T-helper 17 cell (primary cell): ENCODE data around the gene MRRF. TPM values are rescaled to one million over a fixed set of nuclear protein-coding genes. Genes with fewer than 3 reads are reported as not detected.

Experiments used
- ATAC-seq: fragments of 150-1000 bp; cut with Tn5 transposase; 2 replicates; pipeline ENCODE4 v1.10.0; 2021; ENCODE audit warnings: mild to moderate bottlenecking, moderate library complexity
- DNase-seq, 3 donors: peaks; one replicate each; pipeline versions ENCODE4 v3.0.0 to v3.0.0-alpha.2; 2020 to 2021
- H3K9me3 ChIP-seq: one replicate; pipeline ENCODE4 v1.7.0; 2013; ENCODE audit warnings: low read length, mild to moderate bottlenecking; ENCODE audit not compliant: control insufficient read depth, poor library complexity, severe bottlenecking
- H3K27ac Mint-ChIP-seq: one replicate; pipeline ENCODE4 v1.8.0; 2022; ENCODE audit warnings: mild to moderate bottlenecking, moderate library complexity, mixed read lengths
- H3K27me3 Mint-ChIP-seq: one replicate; pipeline ENCODE4 v1.8.0; 2022; ENCODE audit warnings: mixed read lengths
- H3K36me3 Mint-ChIP-seq: one replicate; pipeline ENCODE4 v1.8.0; 2022; ENCODE audit warnings: low read depth, mixed read lengths
- H3K4me1 Mint-ChIP-seq: one replicate; pipeline ENCODE4 v1.8.0; 2022; ENCODE audit warnings: mild to moderate bottlenecking, mixed read lengths
- H3K4me3 Mint-ChIP-seq: one replicate; pipeline ENCODE4 v1.8.0; 2022; ENCODE audit warnings: mild to moderate bottlenecking, moderate library complexity, mixed read lengths
- total RNA-seq, 4 donors: library from RNA in 2 of 4; stranded (reverse) in 2 of 4; gene quantifications; one replicate each; pipeline ENCODE4 v1.2.3 and lab custom pipeline; 2022 to 2026

Gene MRRF
- total RNA-seq, 2 donors from 2014 or later: 24.8 to 25.4 TPM

- H3K9me3 ChIP-seq: no peaks in the 10 kb centered on the region
- DNase-seq (no peak), ATAC-seq (no peak)
- peaks cover 33% of the 10 kb centered on the region for H3K4me1 Mint-ChIP-seq
- H3K27ac Mint-ChIP-seq: no peak overlapping the region
- no peaks in the 10 kb centered on the region for H3K27me3 Mint-ChIP-seq
- H3K36me3 Mint-ChIP-seq: peaks cover 8% of the 10 kb centered on the region
- H3K4me3 Mint-ChIP-seq: no peak overlapping the region
These were observed 3.5 kb downstream of the MRRF start for GRCh38 chr9:122268041-122268814.

- Mint-ChIP-seq H3K27ac (peak overlapping the region; percentile 19), H3K4me1 (peaks cover 18% of the 10 kb centered on the region), H3K36me3 (peaks cover 8% of the 10 kb centered on the region), H3K27me3 (no peaks in the 10 kb centered on the region), H3K4me3 (no peak overlapping the region)
- no peaks in the 10 kb centered on the region for H3K9me3 ChIP-seq
- DNase-seq (no peak), ATAC-seq (no peak)
These were observed 9.4 kb downstream of the MRRF start for GRCh38 chr9:122274055-122274454.

DNA sequence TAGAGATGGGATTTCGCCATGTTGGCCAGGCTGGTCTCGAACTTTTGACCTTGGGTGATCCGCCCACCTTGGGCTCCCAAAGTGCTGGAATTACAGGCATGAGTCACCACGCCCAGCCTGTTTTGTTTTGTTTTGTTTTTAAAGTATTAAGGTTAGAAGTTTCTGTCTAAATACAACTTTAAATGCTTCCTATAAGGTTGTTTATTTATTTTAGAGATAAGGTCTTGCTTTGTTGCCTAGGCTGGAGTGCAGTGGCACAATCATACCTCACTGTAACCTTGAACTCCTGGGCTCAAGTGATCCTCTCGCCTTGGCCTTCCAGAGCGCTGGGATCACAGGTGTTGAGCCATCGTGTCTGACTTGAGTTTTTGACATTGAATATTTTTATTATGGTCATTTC is 11.4 kb downstream of the MRRF start:
- H3K36me3 Mint-ChIP-seq: peaks cover 8% of the 10 kb centered on the region
- no peaks in the 10 kb centered on the region for H3K9me3 ChIP-seq
- H3K4me1 Mint-ChIP-seq: peaks cover 19% of the 10 kb centered on the region
- ATAC-seq (no peak), DNase-seq (no peak)
- H3K27me3 Mint-ChIP-seq: no peaks in the 10 kb centered on the region
- H3K27ac Mint-ChIP-seq: no peak overlapping the region
- no peak overlapping the region for H3K4me3 Mint-ChIP-seq

DNA sequence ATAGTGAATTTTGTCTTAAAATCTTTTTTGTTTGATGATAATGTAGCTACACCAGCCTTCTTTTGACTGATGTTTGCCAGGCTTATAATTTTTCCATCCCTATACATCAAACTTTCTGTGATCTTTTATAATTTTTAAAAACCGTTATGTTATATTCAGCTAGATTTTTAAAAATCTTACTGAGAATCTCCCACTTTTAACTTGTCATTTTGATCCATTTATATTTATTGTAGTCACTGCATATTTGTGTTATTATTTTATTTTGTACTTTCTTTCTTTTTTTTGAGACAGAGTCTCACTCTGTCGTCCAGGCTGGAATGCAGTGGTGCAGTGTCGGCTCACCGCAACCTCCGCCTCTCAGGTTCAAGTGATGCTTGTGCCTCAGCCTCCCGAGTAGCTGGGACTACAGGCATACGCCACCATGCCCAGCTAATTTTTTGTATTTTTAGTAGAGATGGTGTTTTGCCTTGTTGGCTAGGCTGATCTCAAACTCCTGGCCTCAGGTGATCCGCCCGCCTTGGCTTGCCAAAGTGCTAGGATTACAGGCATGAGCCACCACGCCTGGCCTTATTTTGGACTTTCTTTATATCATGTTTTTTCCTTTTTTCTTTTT is 12.7 kb downstream of the MRRF start:
- H3K27ac Mint-ChIP-seq: no peak overlapping the region
- H3K4me3 Mint-ChIP-seq: no peak overlapping the region
- ATAC-seq (no peak), DNase-seq (no peak)
- no peaks in the 10 kb centered on the region for H3K27me3 Mint-ChIP-seq
- H3K4me1 Mint-ChIP-seq: peaks cover 21% of the 10 kb centered on the region
- no peaks in the 10 kb centered on the region for H3K9me3 ChIP-seq
- peaks cover 16% of the 10 kb centered on the region for H3K36me3 Mint-ChIP-seq

GRCh38 chr9:122281368-122281767 is 16.7 kb downstream of the MRRF start:
- Mint-ChIP-seq H3K4me3 (no peak overlapping the region), H3K27me3 (no peaks in the 10 kb centered on the region), H3K36me3 (peaks cover 8% of the 10 kb centered on the region), H3K4me1 (peaks cover 10% of the 10 kb centered on the region), H3K27ac (no peak overlapping the region)
- DNase-seq: no peak
- ATAC-seq: no peak
- H3K9me3 ChIP-seq: no peaks in the 10 kb centered on the region

- H3K36me3 Mint-ChIP-seq: peaks cover 9% of the 10 kb centered on the region
- peaks cover 7% of the 10 kb centered on the region for H3K4me1 Mint-ChIP-seq
- DNase-seq: no peak
- H3K9me3 ChIP-seq: no peaks in the 10 kb centered on the region
- no peak overlapping the region for H3K4me3 Mint-ChIP-seq
- H3K27ac Mint-ChIP-seq: no peak overlapping the region
- ATAC-seq: no peak
- no peaks in the 10 kb centered on the region for H3K27me3 Mint-ChIP-seq
These were observed 22.1 kb downstream of the MRRF start for GRCh38 chr9:122286764-122287163.

GRCh38 chr9:122287214-122287720 is 22.6 kb downstream of the MRRF start:
- no peak overlapping the region for H3K27ac Mint-ChIP-seq
- DNase-seq (no peak), ATAC-seq (no peak)
- H3K36me3 Mint-ChIP-seq: peaks cover 6% of the 10 kb centered on the region
- H3K9me3 ChIP-seq: no peaks in the 10 kb centered on the region
- no peak overlapping the region for H3K4me3 Mint-ChIP-seq
- peaks cover 7% of the 10 kb centered on the region for H3K4me1 Mint-ChIP-seq
- no peaks in the 10 kb centered on the region for H3K27me3 Mint-ChIP-seq

- no peak overlapping the region for H3K4me3 Mint-ChIP-seq
- H3K4me1 Mint-ChIP-seq: peaks cover 9% of the 10 kb centered on the region
- peak overlapping the region; percentile 29 for H3K27ac Mint-ChIP-seq
- peaks cover 20% of the 10 kb centered on the region for H3K36me3 Mint-ChIP-seq
- no peak for ATAC-seq
- DNase-seq: no peak
- H3K9me3 ChIP-seq: no peaks in the 10 kb centered on the region
- no peaks in the 10 kb centered on the region for H3K27me3 Mint-ChIP-seq
These were observed 26.8 kb downstream of the MRRF start for GRCh38 chr9:122291458-122291857.

DNA sequence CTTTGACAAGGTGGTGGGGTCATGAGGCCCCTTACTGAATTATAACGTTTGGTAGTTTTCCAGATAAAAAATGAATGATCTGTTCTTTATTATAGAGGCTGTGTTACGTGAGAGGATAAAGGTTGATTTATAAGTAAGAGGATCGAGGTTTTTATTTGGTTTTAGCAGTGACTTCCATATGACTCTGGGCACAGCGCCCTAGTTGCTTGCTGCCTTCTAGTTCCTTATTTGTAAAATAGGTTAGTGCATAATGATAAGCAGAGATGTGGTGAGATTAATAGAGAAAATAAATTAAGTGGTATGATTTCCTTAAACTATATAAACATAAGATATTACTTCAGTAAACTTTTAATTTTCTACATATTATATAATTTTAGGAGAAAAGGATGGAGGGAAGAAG is 29.8 kb downstream of the MRRF start:
- Mint-ChIP-seq H3K27ac (no peak overlapping the region), H3K4me1 (peaks cover 18% of the 10 kb centered on the region), H3K36me3 (peaks cover 22% of the 10 kb centered on the region), H3K4me3 (no peak overlapping the region), H3K27me3 (no peaks in the 10 kb centered on the region)
- DNase-seq (no peak), ATAC-seq (no peak)
- H3K9me3 ChIP-seq: no peaks in the 10 kb centered on the region

- H3K27ac Mint-ChIP-seq: no peak overlapping the region
- no peak overlapping the region for H3K4me3 Mint-ChIP-seq
- ATAC-seq: no peak
- H3K27me3 Mint-ChIP-seq: no peaks in the 10 kb centered on the region
- DNase-seq: no peak
- H3K36me3 Mint-ChIP-seq: peaks cover 23% of the 10 kb centered on the region
- H3K9me3 ChIP-seq: no peaks in the 10 kb centered on the region
- peaks cover 17% of the 10 kb centered on the region for H3K4me1 Mint-ChIP-seq
These were observed 32.8 kb downstream of the MRRF start for GRCh38 chr9:122297512-122297911.

- DNase-seq (no peak), ATAC-seq (no peak)
- no peak overlapping the region for H3K27ac Mint-ChIP-seq
- H3K27me3 Mint-ChIP-seq: no peaks in the 10 kb centered on the region
- H3K4me3 Mint-ChIP-seq: no peak overlapping the region
- H3K36me3 Mint-ChIP-seq: peaks cover 16% of the 10 kb centered on the region
- H3K4me1 Mint-ChIP-seq: peaks cover 18% of the 10 kb centered on the region
- H3K9me3 ChIP-seq: no peaks in the 10 kb centered on the region
These were observed 37.8 kb downstream of the MRRF start for GRCh38 chr9:122302237-122303093.

DNA sequence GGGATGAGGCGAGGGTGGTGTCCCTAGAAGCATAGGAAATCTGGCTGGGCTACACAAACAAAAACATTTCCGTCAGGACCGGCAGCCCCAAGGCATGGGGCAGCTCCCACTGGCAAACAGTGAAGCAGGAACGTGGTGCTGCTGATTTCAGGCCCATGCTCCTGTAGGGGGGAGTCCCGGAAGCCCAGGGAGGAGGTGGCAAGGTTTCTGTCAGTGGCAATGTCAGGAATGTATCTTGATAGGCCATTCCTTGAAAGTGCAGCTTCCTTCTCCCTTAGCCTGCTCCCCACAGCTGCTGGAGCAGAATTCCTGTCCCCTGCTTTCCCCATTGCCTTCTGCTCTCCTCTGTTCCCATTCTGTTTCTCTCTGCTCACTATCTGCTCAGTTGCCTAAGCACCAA is 42.4 kb downstream of the MRRF start:
- peaks cover 11% of the 10 kb centered on the region for H3K36me3 Mint-ChIP-seq
- H3K27ac Mint-ChIP-seq: peak overlapping the region; percentile 39

DNA sequence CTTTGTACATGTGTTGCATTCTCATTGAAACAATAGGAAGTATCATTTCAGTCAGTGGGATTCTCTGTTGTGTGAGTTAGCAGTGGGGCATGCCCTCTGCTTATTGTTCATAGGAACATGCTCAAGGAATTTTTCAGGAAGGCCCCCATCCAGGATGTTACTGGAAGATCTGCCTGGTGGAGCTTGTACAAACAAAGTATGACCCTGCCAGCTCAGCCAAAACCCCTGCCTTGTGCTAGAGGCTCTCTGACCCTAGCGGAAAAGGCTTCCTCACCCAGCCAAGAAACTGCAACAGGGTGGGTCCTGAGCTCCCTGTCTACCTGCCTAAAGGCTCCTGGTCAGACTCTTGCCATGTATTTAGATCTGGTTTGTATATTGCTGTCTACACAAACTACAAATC is 43.2 kb downstream of the MRRF start:
- DNase-seq: no peak
- peaks cover 11% of the 10 kb centered on the region for H3K36me3 Mint-ChIP-seq
- H3K4me1 Mint-ChIP-seq: peaks cover 13% of the 10 kb centered on the region
- H3K4me3 Mint-ChIP-seq: no peak overlapping the region
- H3K27ac Mint-ChIP-seq: peak overlapping the region; percentile 39
- H3K27me3 Mint-ChIP-seq: no peaks in the 10 kb centered on the region
- H3K9me3 ChIP-seq: no peaks in the 10 kb centered on the region
- ATAC-seq: no peak

More for the DNA sequence above, 42.4 kb downstream of the MRRF start:
- H3K4me1 Mint-ChIP-seq: peaks cover 13% of the 10 kb centered on the region
- H3K27me3 Mint-ChIP-seq: no peaks in the 10 kb centered on the region
- no peak overlapping the region for H3K4me3 Mint-ChIP-seq
- no peaks in the 10 kb centered on the region for H3K9me3 ChIP-seq
- DNase-seq (no peak), ATAC-seq (no peak)
